Endodermal cell (in vitro differentiated cells): ENCODE results near the gene PPL. TPM values are rescaled to one million over a fixed set of nuclear protein-coding genes. Genes with fewer than 3 reads are reported as not detected.
A peak's percentile ranks its signal among the peaks of the same experiment; 100 is the strongest.

Experiments used
- DNase-seq: peaks from one replicate; pipeline ENCODE4 v3.0.0-alpha.2; 2017
- H3K27ac ChIP-seq: 2 replicates; pipeline ENCODE4 v1.5.1; 2013; ENCODE audit warnings: mild to moderate bottlenecking, low read depth, low read length, moderate library complexity
- H3K27me3 ChIP-seq: 2 replicates; pipeline ENCODE4 v1.6.1; 2013; ENCODE audit warnings: mild to moderate bottlenecking, low read length, moderate library complexity; ENCODE audit not compliant: insufficient read depth, control insufficient read depth, poor library complexity, severe bottlenecking
- H3K36me3 ChIP-seq: 2 replicates; pipeline ENCODE4 v1.7.0; 2013; ENCODE audit warnings: mild to moderate bottlenecking, low read length, moderate library complexity; ENCODE audit not compliant: control insufficient read depth, insufficient read depth
- H3K4me1 ChIP-seq: one replicate; pipeline ENCODE4 v1.7.0; 2013; ENCODE audit warnings: low read length; ENCODE audit not compliant: control insufficient read depth, insufficient read depth
- H3K4me3 ChIP-seq: 2 replicates; pipeline ENCODE4 v1.5.1; 2013; ENCODE audit warnings: mild to moderate bottlenecking, low read length, moderate library complexity
- H3K9ac ChIP-seq: 2 replicates; pipeline ENCODE4 v1.6.1; 2013; ENCODE audit warnings: mild to moderate bottlenecking, low read length, moderate library complexity; ENCODE audit not compliant: poor library complexity, severe bottlenecking; ENCODE audit errors: extremely low read depth
- H3K9me3 ChIP-seq: 2 replicates; pipeline ENCODE4 v1.6.1; 2013; ENCODE audit warnings: mild to moderate bottlenecking, low read length, moderate library complexity; ENCODE audit not compliant: control insufficient read depth
- H3K27ac Mint-ChIP-seq: 2 replicates; pipeline ENCODE4 v1.8.0; 2020; ENCODE audit warnings: mixed read lengths
- H3K27me3 Mint-ChIP-seq: 2 replicates; pipeline ENCODE4 v1.8.0; 2021; ENCODE audit warnings: mild to moderate bottlenecking, mixed read lengths; ENCODE audit not compliant: insufficient read depth
- H3K36me3 Mint-ChIP-seq: 2 replicates; pipeline ENCODE4 v1.8.0; 2020; ENCODE audit warnings: low read depth, mixed read lengths
- H3K4me1 Mint-ChIP-seq: 2 replicates; pipeline ENCODE4 v1.8.0; 2020; ENCODE audit warnings: mixed read lengths
- H3K4me3 Mint-ChIP-seq: 2 replicates; pipeline ENCODE4 v1.8.0; 2020; ENCODE audit warnings: mild to moderate bottlenecking, moderate library complexity, mixed read lengths
- H3K9me3 Mint-ChIP-seq: 2 replicates; pipeline ENCODE4 v1.8.0; 2020; ENCODE audit warnings: mild to moderate bottlenecking, mixed read lengths
- CTCF ChIP-seq: fragments of 200-600 bp; sonication (generic); conservative IDR thresholded peaks from 2 replicates; pipeline ENCODE4 v1.5.0; 2021; ENCODE audit warnings: antibody characterized with exemption, mild to moderate bottlenecking
- WGBS, 2 experiments: methylation state at CpG; one replicate each; pipeline versions ENCODE4 v1.1.5 to v1.1.7; 2013; ENCODE audit warnings: missing lambda C conversion rate in 2 of 2, mixed read lengths in 1 of 2; ENCODE audit not compliant: insufficient coverage in 1 of 2, insufficient read length in 1 of 2; 5-methylcytosine and 5-hydroxymethylcytosine counted together
- total RNA-seq, 2 donors: library from RNA; stranded (reverse); fragmentation: NEBNext Ultra II Directional in 1 of 2; extraction: Animal tissue kit (Norgen Biotek cat#: 25700) in 1 of 2; gene quantifications; 2 replicates in 1 of 2; 3 replicates in 1 of 2; pipeline ENCODE4 v1.2.1, GENCODE V29; 2021

PPL gene
- total RNA-seq, 2 donors from 2014 or later = 37.8 to 48.5 TPM

GRCh38 chr16:4926928-4927327 is 10.0 kb downstream of the PPL start:
- 94 to 100% methylated on average over 1 of the region's 2 CpGs for WGBS, 2 experiments
- H3K27ac ChIP-seq = no peak overlapping the region
- peaks cover 11% of the 10 kb centered on the region for H3K9me3 ChIP-seq
- H3K4me1 Mint-ChIP-seq = peaks cover 10% of the 10 kb centered on the region
- peak overlapping the region; percentile 17 for H3K4me3 ChIP-seq
- H3K27me3 Mint-ChIP-seq = no peaks in the 10 kb centered on the region
- H3K36me3 ChIP-seq = peaks cover 10% of the 10 kb centered on the region
- H3K9ac ChIP-seq = no peak overlapping the region
- no peak overlapping the region for H3K4me3 Mint-ChIP-seq
- H3K27ac Mint-ChIP-seq = no peak overlapping the region
- peaks cover 15% of the 10 kb centered on the region for H3K9me3 Mint-ChIP-seq
- no peak for DNase-seq
- H3K27me3 ChIP-seq = no peaks in the 10 kb centered on the region
- peaks cover 41% of the 10 kb centered on the region for H3K36me3 Mint-ChIP-seq
- TF ChIP-seq CTCF = no peak
- peaks cover 6% of the 10 kb centered on the region for H3K4me1 ChIP-seq

- Mint-ChIP-seq H3K4me1 (peaks cover 10% of the 10 kb centered on the region), H3K27ac (no peak overlapping the region), H3K4me3 (no peak overlapping the region), H3K27me3 (no peaks in the 10 kb centered on the region), H3K36me3 (peaks cover 40% of the 10 kb centered on the region), H3K9me3 (peaks cover 15% of the 10 kb centered on the region)
- Histone ChIP-seq H3K4me3 (no peak overlapping the region), H3K27ac (no peak overlapping the region), H3K27me3 (no peaks in the 10 kb centered on the region), H3K36me3 (peaks cover 10% of the 10 kb centered on the region), H3K9me3 (peaks cover 11% of the 10 kb centered on the region), H3K4me1 (peaks cover 6% of the 10 kb centered on the region), H3K9ac (no peak overlapping the region)
- no peak for DNase-seq
- 92 to 93% methylated on average over 4 to 5 of the region's 5 CpGs for WGBS, 2 experiments
- no peak for TF ChIP-seq CTCF
Measured at GRCh38 chr16:4925791-4926190, 11.2 kb downstream of the PPL start.

- H3K4me3 ChIP-seq = no peak overlapping the region
- peaks cover 10% of the 10 kb centered on the region for H3K36me3 ChIP-seq
- H3K4me3 Mint-ChIP-seq = no peak overlapping the region
- H3K36me3 Mint-ChIP-seq = peaks cover 34% of the 10 kb centered on the region
- no peak overlapping the region for H3K27ac ChIP-seq
- H3K27ac Mint-ChIP-seq = no peak overlapping the region
- no peaks in the 10 kb centered on the region for H3K27me3 Mint-ChIP-seq
- WGBS, 2 experiments = 83 to 89% methylated on average over 5 of the region's 5 CpGs
- peaks cover 11% of the 10 kb centered on the region for H3K9me3 ChIP-seq
- peaks cover 10% of the 10 kb centered on the region for H3K4me1 Mint-ChIP-seq
- no peak for DNase-seq
- peaks cover 6% of the 10 kb centered on the region for H3K4me1 ChIP-seq
- no peak for TF ChIP-seq CTCF
- peaks cover 15% of the 10 kb centered on the region for H3K9me3 Mint-ChIP-seq
- H3K27me3 ChIP-seq = no peaks in the 10 kb centered on the region
- no peak overlapping the region for H3K9ac ChIP-seq
Measured at GRCh38 chr16:4925293-4925607, 11.7 kb downstream of the PPL start.
